Liver (tissue), 9 donors: ENCODE data around the gene PLA2G15. TPM values are rescaled to one million over a fixed set of nuclear protein-coding genes. Genes with fewer than 3 reads are reported as not detected.

Source experiments
- DNase-seq: peaks from one replicate; pipeline ENCODE4 v3.0.0-alpha.2; 2017; ENCODE audit warnings: low spot score
- H3K27ac ChIP-seq, 2 donors: one replicate each; pipeline ENCODE4 v1.7.0; 2013; ENCODE audit warnings: inconsistent platforms in 2 of 2, low read length in 2 of 2, control low read depth in 1 of 2, low read depth in 1 of 2, mild to moderate bottlenecking in 1 of 2
- H3K27me3 ChIP-seq, 4 donors: one replicate each; pipeline versions ENCODE4 v1.6.1 to v1.7.0; 2013; ENCODE audit warnings: low read length in 3 of 4, inconsistent platforms in 1 of 4, mild to moderate bottlenecking in 1 of 4, moderate library complexity in 1 of 4; ENCODE audit not compliant: control insufficient read depth in 4 of 4, insufficient read depth in 4 of 4
- H3K36me3 ChIP-seq, 4 donors: one replicate each; pipeline versions ENCODE4 v1.6.1 to v1.7.0; 2013; ENCODE audit warnings: low read length in 3 of 4, mild to moderate bottlenecking in 3 of 4, low read depth in 1 of 4, moderate library complexity in 1 of 4; ENCODE audit not compliant: control insufficient read depth in 4 of 4, insufficient read depth in 3 of 4
- H3K4me1 ChIP-seq, 4 donors: one replicate each; pipeline versions ENCODE4 v1.6.1 to v1.7.0; 2013; ENCODE audit warnings: low read length in 3 of 4, mild to moderate bottlenecking in 3 of 4, moderate library complexity in 1 of 4; ENCODE audit not compliant: control insufficient read depth in 4 of 4, insufficient read depth in 4 of 4
- H3K4me3 ChIP-seq, 3 donors: one replicate each; pipeline versions ENCODE4 v1.6.1 to v1.7.0; 2013; ENCODE audit warnings: low read length in 3 of 3, control low read depth in 1 of 3, low read depth in 1 of 3, mild to moderate bottlenecking in 1 of 3
- H3K9ac ChIP-seq, 2 donors: one replicate each; pipeline ENCODE4 v1.7.0; 2013; ENCODE audit warnings: low read length in 2 of 2, mild to moderate bottlenecking in 2 of 2, moderate library complexity in 2 of 2, control low read depth in 1 of 2, low read depth in 1 of 2
- H3K9me3 ChIP-seq, 4 donors: one replicate each; pipeline versions ENCODE4 v1.6.1 to v1.7.0; 2013; ENCODE audit warnings: low read length in 3 of 4; ENCODE audit not compliant: control insufficient read depth in 4 of 4
- EGR1 ChIP-seq, 2 donors: IDR thresholded peaks; 2 replicates each; pipeline ENCODE4 v1.6.1; 2016 to 2018; ENCODE audit warnings: antibody characterized with exemption in 2 of 2, low read depth in 2 of 2
- FOXA2 ChIP-seq: IDR thresholded peaks from 2 replicates; pipeline ENCODE4 v1.6.1; 2016; ENCODE audit warnings: antibody characterized with exemption
- GABPA ChIP-seq, 2 donors: IDR thresholded peaks in 1 of 2; conservative IDR thresholded peaks in 1 of 2; 2 replicates each; pipeline ENCODE4 v1.6.1; 2016; ENCODE audit warnings: antibody characterized with exemption in 2 of 2, mild to moderate bottlenecking in 1 of 2, moderate library complexity in 1 of 2
- HNF4A ChIP-seq, 2 donors: conservative IDR thresholded peaks; 2 replicates each; pipeline ENCODE4 v1.6.1; 2016; ENCODE audit warnings: antibody characterized with exemption in 2 of 2, mild to moderate bottlenecking in 2 of 2
- HNF4G ChIP-seq: IDR thresholded peaks from 2 replicates; pipeline ENCODE4 v1.6.1; 2016; ENCODE audit warnings: antibody characterized with exemption
- JUND ChIP-seq, 2 donors: IDR thresholded peaks; 2 replicates each; pipeline ENCODE4 v1.6.1; 2016; ENCODE audit warnings: antibody characterized with exemption in 2 of 2
- MAX ChIP-seq: IDR thresholded peaks from 2 replicates; pipeline ENCODE4 v1.6.1; 2016; ENCODE audit warnings: antibody characterized with exemption
- NR2F2 ChIP-seq: IDR thresholded peaks from 2 replicates; pipeline ENCODE4 v1.6.1; 2016; ENCODE audit warnings: antibody characterized with exemption
- RAD21 ChIP-seq, 2 donors: IDR thresholded peaks; 2 replicates each; pipeline ENCODE4 v1.6.1; 2016; ENCODE audit warnings: antibody characterized with exemption in 2 of 2, mild to moderate bottlenecking in 2 of 2
- REST ChIP-seq: IDR thresholded peaks from 2 replicates; pipeline ENCODE4 v1.6.1; 2016; ENCODE audit warnings: antibody characterized with exemption, mild to moderate bottlenecking
- RXRA ChIP-seq, 2 donors: IDR thresholded peaks; 2 replicates each; pipeline ENCODE4 v1.6.1; 2017 to 2018; ENCODE audit warnings: antibody characterized with exemption in 2 of 2, mild to moderate bottlenecking in 1 of 2
- TAF1 ChIP-seq: conservative IDR thresholded peaks from 2 replicates; pipeline ENCODE4 v1.6.1; 2016; ENCODE audit warnings: antibody characterized with exemption, mild to moderate bottlenecking
- WGBS: extraction: QIAGEN DNeasy Blood & Tissue Kit; methylation state at CpG from one replicate; pipeline ENCODE4 v1.1.7; 2013; 5-methylcytosine and 5-hydroxymethylcytosine counted together
- polyA plus RNA-seq, 2 donors: library from polyadenylated mRNA; stranded (reverse) in 1 of 2; unstranded in 1 of 2; fragments of 200-250 nt in 1 of 2; fragments of >200 nt in 1 of 2; fragmentation: Nextera tagmentation in 1 of 2; extraction: Ambion mirVana in 1 of 2; gene quantifications; one replicate each; pipeline versions ENCODE4 v1.2.1 to v1.2.3, GENCODE V29; 2013 to 2015
- total RNA-seq, 2 donors: library from RNA; depleted of rRNA; stranded (reverse); fragments of >200 nt; gene quantifications; one replicate each; pipeline ENCODE4 v1.2.3, GENCODE V29; 2014
- TF ChIP-seq, protein P1 (sequence below): IDR thresholded peaks from 2 replicates; pipeline ENCODE4 v1.6.1; 2016; ENCODE audit warnings: antibody characterized with exemption
- donor health status: healthy.
- donor health status: healthy.
- donor health status: healthy.
- donor health status: healthy.
- donor health status: healthy.

Gene PLA2G15
- total and polyA plus RNA-seq, 4 donors = 4.5 to 19.8 (median 15.1) TPM

GRCh38 chr16:68238029-68238345, 7.2 kb upstream of the PLA2G15 start:
- H3K9me3 ChIP-seq = no peaks in the 10 kb centered on the region
- peak overlapping the region; percentile 35 to 68 (median 39) for H3K4me3 ChIP-seq
- peaks cover 0 to 4% (median 0%) of the 10 kb centered on the region in 4 donors for H3K36me3 ChIP-seq
- no peaks in the 10 kb centered on the region for H3K27me3 ChIP-seq
- peaks cover 15 to 42% (median 28%) of the 10 kb centered on the region in 4 donors for H3K4me1 ChIP-seq
- no peak for DNase-seq
- TF ChIP-seq, protein P1, sequence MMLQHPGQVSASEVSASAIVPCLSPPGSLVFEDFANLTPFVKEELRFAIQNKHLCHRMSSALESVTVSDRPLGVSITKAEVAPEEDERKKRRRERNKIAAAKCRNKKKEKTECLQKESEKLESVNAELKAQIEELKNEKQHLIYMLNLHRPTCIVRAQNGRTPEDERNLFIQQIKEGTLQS = no peak
- TF ChIP-seq MAX (no peak), HNF4A (conservative IDR thresholded peaks at IDR 0.05) (no peak), NR2F2 (peak; percentile 1), RXRA (IDR thresholded peaks at IDR 0.05) (no peak)
- 11% methylated on average over 20 of the region's 20 CpGs for WGBS
- H3K9ac ChIP-seq = peak overlapping the region in 1 of 2 donors; percentile 5
- peak overlapping the region; percentile 37 to 70 for H3K27ac ChIP-seq

GRCh38 chr16:68242085-68242484, 3.1 kb upstream of the PLA2G15 start:
- no peak overlapping the region for H3K4me3 ChIP-seq
- H3K9ac ChIP-seq = no peak overlapping the region
- H3K27ac ChIP-seq = no peak overlapping the region
- no peak for DNase-seq
- H3K4me1 ChIP-seq = peaks cover 11 to 41% (median 28%) of the 10 kb centered on the region in 4 donors
- no peaks in the 10 kb centered on the region for H3K36me3 ChIP-seq
- no peak for TF ChIP-seq MAX
- no peak for TF ChIP-seq HNF4G
- no peak for TF ChIP-seq TAF1
- no peak for TF ChIP-seq RAD21 (IDR thresholded peaks at IDR 0.05)
- no peak for TF ChIP-seq NR2F2
- TF ChIP-seq JUND (IDR thresholded peaks at IDR 0.05) = no peak
- no peak for TF ChIP-seq FOXA2
- TF ChIP-seq, protein P1 = no peak
- no peak for TF ChIP-seq EGR1 (IDR thresholded peaks at IDR 0.05; ENCODE audit: low read depth in 2 of 2)
- TF ChIP-seq RXRA (IDR thresholded peaks at IDR 0.05) = no peak
- no peak for TF ChIP-seq REST
- no peak for TF ChIP-seq GABPA (IDR thresholded peaks at IDR 0.05 in 1 of 2, conservative IDR thresholded peaks at IDR 0.05 in 1 of 2)
- WGBS = 86% methylated on average over 7 of the region's 7 CpGs
- H3K9me3 ChIP-seq = no peaks in the 10 kb centered on the region
- H3K27me3 ChIP-seq = no peaks in the 10 kb centered on the region
